Hypothalamus (tissue), 51 donors: Measurements from ENCODE around the gene MEX3A.
"Not testable (repeated sequence)": the region's sequence is repeated elsewhere in the genome, so short reads cannot be mapped to it uniquely, and the experiment has no call there.

ENCODE experiments used
- DNase-seq, 51 donors: peaks; one replicate each; lab custom pipeline; 2025; lab: John Stamatoyannopoulos, UW

Gene MEX3A

GRCh38 chr1:156119503-156120209 is 37.4 kb upstream of the MEX3A start:
- peak in 26 of 51 donors; percentile 15 to 70 (median 34) for DNase-seq

GRCh38 chr1:156118177-156118868 is 36.1 kb upstream of the MEX3A start:
- DNase-seq: no peak

GRCh38 chr1:156117414-156118176 is 35.3 kb upstream of the MEX3A start:
- no peak for DNase-seq

- not testable (repeated sequence) for DNase-seq
Measured at GRCh38 chr1:156116731-156117130, 34.5 kb upstream of the MEX3A start.

GRCh38 chr1:156115514-156116374 is 33.5 kb upstream of the MEX3A start:
- DNase-seq: peak in 41 of 51 donors; percentile 23 to 82 (median 58)

GRCh38 chr1:156114919-156115513 is 32.8 kb upstream of the MEX3A start:
- peak in 12 of 51 donors; percentile 53 to 71 (median 62) for DNase-seq

- peak in 49 of 51 donors; percentile 44 to 94 (median 79) for DNase-seq
Measured at GRCh38 chr1:156114101-156114918, 32.0 kb upstream of the MEX3A start, which contains the start of gene LMNA. TSS of gene LMNA (plus strand) at chr1:156114711. CDS start at chr1:156114919, 208 bp downstream.

GRCh38 chr1:156113282-156113950 is 31.2 kb upstream of the MEX3A start:
- no peak for DNase-seq

- peak in 16 of 51 donors; percentile 16 to 69 (median 32) for DNase-seq
Measured at GRCh38 chr1:156112276-156113137, 30.2 kb upstream of the MEX3A start.

- DNase-seq: no peak
Measured at GRCh38 chr1:156111355-156111962, 29.2 kb upstream of the MEX3A start.

- DNase-seq: no peak
Measured at GRCh38 chr1:156110252-156110651, 28.0 kb upstream of the MEX3A start.

- no peak for DNase-seq
Measured at GRCh38 chr1:156108664-156109241, 26.5 kb upstream of the MEX3A start.

- no peak for DNase-seq
Measured at GRCh38 chr1:156108057-156108456, 25.8 kb upstream of the MEX3A start.

GRCh38 chr1:156106624-156107488 is 24.6 kb upstream of the MEX3A start:
- peak in 5 of 51 donors; percentile 58 to 80 (median 72) for DNase-seq
